Stimulated activated effector memory CD8-positive, alpha-beta T cell treated with anti-CD3 and anti-CD28 coated beads, Interleukin-12 subunit alpha, Interleukin-12 subunit beta, amount 100 ng/mL, for 72 hours (primary cell): Measurements from ENCODE around the gene POM121.
"Not testable (repeated sequence)": the region's sequence is repeated elsewhere in the genome, so short reads cannot be mapped to it uniquely, and the experiment has no call there.

Source experiments
- ATAC-seq: fragments of 150-1000 bp; cut with Tn5 transposase; 2 replicates; pipeline ENCODE4 v1.10.0; 2021
- DNase-seq, 2 donors: peaks; one replicate each; pipeline ENCODE4 v3.0.0; 2021 to 2022; ENCODE audit warnings: low spot score in 2 of 2
- H3K27ac Mint-ChIP-seq: one replicate; pipeline ENCODE4 v1.8.0; 2022; ENCODE audit warnings: mild to moderate bottlenecking, mixed read lengths
- H3K36me3 Mint-ChIP-seq: one replicate; pipeline ENCODE4 v1.8.0; 2022; ENCODE audit warnings: mild to moderate bottlenecking, mixed read lengths
- H3K4me1 Mint-ChIP-seq: one replicate; pipeline ENCODE4 v1.8.0; 2022; ENCODE audit warnings: mixed read lengths
- H3K4me3 Mint-ChIP-seq: one replicate; pipeline ENCODE4 v1.8.0; 2022; ENCODE audit warnings: mild to moderate bottlenecking, mixed read lengths
- H3K9me3 Mint-ChIP-seq: one replicate; pipeline ENCODE4 v1.8.0; 2022; ENCODE audit warnings: mixed read lengths

POM121 gene

GRCh38 chr7:72965186-72965975 lies 40.5 kb downstream of the POM121 start:
- not testable (repeated sequence) for DNase-seq, H3K36me3 Mint-ChIP-seq, H3K27ac Mint-ChIP-seq, H3K9me3 Mint-ChIP-seq, H3K4me3 Mint-ChIP-seq, H3K4me1 Mint-ChIP-seq
- peak; percentile 69 for ATAC-seq

DNA sequence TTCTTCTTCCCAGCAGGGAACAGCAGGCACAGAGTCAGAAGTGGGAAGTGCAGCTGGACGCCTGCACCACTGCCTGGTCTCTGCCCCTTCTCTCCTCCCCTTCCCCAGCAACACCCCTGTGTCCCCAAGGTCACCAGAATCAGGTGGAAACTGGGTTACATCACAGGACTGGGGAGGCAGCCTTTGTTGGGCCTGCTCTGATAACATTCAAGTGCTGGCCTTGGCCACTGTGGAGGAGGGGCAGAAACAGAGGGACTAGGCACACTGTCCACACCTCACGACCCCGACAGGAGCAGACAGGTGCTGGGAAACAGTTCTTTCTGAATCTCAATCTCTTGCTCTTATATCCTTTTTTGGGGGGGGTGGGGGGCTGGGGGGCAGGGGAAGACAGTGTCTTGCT lies 42.0 kb downstream of the POM121 start:
- not testable (repeated sequence) for H3K4me3 Mint-ChIP-seq, DNase-seq, H3K9me3 Mint-ChIP-seq, H3K4me1 Mint-ChIP-seq, ATAC-seq, H3K27ac Mint-ChIP-seq, H3K36me3 Mint-ChIP-seq

DNA sequence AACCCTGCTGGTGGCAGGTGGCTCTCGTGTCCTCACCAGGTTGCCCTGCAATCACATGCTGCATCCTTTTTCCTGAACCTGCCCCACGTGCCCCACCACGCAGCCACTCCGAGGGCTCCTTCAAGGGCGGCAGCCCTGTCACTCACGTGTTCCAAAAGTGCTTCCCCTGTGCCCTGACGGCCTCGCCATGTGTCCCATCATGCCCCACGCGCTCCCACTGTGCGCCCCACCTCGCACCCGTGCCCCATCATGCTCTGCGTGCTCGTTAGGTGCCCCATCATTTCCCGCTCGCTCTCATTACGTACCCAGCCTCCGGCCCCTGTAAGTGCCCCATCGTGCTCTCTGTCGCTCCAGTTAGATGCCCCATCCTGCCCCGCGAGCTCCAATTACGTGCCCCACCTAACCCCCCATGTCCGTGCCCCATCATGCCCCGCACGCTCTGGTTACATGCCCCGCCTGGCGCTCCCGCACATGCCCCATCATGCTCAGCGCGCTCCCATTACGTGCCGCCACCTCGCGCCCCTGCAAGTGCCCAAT lies 44.2 kb downstream of the POM121 start, which contains the start of gene TRIM74:
TSS of gene TRIM74 (minus strand) at position 487 of the 537 bp plus-strand sequence. CDS start 3,309 bp downstream, outside the sequence.
- H3K27ac Mint-ChIP-seq, ATAC-seq, H3K36me3 Mint-ChIP-seq, H3K4me3 Mint-ChIP-seq, H3K9me3 Mint-ChIP-seq, DNase-seq, H3K4me1 Mint-ChIP-seq: not testable (repeated sequence)

DNA sequence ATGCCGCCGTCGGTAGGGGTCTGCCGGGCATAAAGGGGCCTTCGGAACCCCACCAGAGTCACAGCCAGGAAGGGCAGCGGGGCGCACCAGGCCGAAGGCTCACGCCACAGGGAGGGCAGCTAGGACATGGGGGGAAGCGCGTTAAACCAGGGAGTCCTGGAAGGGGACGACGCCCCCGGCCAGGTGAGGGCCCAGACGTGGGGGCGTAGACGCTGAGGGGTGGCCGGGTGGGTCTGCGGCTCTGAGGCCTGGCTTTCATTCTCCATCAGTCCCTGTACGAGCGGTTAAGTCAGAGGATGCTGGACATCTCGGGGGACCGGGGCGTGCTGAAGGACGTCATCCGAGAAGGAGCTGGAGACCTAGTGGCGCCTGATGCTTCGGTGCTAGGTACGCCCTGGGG lies 44.8 kb downstream of the POM121 start:
- DNase-seq, H3K4me3 Mint-ChIP-seq: not testable (repeated sequence)

GRCh38 chr7:72971505-72971904 lies 46.6 kb downstream of the POM121 start:
- not testable (repeated sequence) for H3K27ac Mint-ChIP-seq, H3K36me3 Mint-ChIP-seq, H3K9me3 Mint-ChIP-seq, H3K4me3 Mint-ChIP-seq, H3K4me1 Mint-ChIP-seq, ATAC-seq, DNase-seq

More for the DNA sequence above, 44.8 kb downstream of the POM121 start:
- H3K27ac Mint-ChIP-seq, H3K36me3 Mint-ChIP-seq, H3K9me3 Mint-ChIP-seq, H3K4me1 Mint-ChIP-seq, ATAC-seq: not testable (repeated sequence)

DNA sequence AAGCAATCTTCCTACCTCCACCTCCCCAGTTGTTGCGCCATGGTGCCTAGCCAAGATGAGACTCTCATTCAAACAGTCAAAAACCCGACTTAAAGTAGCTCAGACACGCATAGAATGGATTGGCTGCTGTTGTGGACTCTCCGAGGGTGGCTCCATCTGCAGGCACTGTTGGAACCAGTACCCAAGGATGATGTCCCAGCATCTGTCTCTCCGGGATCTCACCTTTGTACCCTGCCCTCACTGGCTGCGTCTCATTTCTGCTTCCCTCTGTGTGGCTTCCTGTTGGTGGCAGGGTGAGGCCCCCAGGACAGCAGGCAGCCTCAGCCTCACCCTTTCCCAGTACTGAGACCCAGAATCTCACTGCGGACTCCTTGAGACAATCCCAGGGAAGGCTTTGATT lies 49.9 kb downstream of the POM121 start:
- H3K4me3 Mint-ChIP-seq, H3K9me3 Mint-ChIP-seq, H3K27ac Mint-ChIP-seq, H3K4me1 Mint-ChIP-seq, H3K36me3 Mint-ChIP-seq, DNase-seq: not testable (repeated sequence)
- peak; percentile 6 for ATAC-seq

DNA sequence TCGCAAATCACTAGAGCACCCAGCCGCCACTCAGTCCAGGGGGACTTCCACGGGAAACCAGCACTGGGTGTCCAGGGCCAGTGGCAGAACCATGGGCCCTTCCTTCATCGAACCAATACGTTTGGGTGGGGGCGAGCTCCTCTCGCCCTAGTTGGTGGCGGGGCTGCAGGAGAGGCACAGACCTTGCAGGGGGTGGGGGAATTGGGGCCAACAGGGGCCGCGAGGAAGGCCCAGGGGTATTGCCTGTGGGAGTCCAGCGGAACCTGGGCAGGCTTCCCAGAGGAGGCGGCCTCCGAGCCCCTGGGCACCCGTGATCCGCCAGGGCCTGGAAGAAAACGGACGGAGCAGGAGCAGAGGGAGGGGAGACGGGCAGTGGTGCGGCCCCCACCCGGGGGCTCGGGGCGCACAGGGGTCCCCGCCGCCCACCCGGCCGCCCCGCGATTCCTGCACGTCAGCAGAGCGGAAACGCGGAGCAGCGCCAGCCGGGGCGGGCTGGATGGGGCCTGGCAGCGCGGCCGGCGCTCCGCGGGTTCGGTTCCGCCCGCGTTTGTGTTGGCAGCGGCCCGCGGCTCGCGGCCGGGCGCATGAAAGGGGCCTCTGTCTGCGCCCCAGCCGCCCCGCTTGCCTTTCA lies 50.9 kb downstream of the POM121 start:
- H3K4me1 Mint-ChIP-seq, H3K4me3 Mint-ChIP-seq, H3K27ac Mint-ChIP-seq, H3K36me3 Mint-ChIP-seq, ATAC-seq, H3K9me3 Mint-ChIP-seq, DNase-seq: not testable (repeated sequence)

DNA sequence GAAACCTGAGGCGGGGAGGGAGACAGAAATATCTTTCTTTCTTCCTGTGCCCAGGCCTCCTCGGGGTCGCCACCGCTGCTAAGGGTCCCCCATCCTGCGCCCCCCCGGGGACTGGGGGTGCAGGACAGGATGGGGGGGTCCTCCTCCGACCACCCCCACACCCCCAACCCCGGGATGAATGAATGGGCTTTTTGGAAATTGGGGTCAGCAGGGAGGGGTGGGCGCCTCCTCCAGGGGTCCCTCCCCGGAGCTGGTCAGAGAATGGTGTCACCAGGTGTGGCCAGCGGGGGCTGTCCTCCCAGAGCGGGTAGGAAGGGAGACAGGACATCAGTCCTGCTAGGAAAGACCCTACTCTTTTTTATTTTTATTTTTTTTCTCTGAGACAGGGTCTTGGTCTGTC lies 51.5 kb downstream of the POM121 start:
- H3K4me3 Mint-ChIP-seq, ATAC-seq, H3K36me3 Mint-ChIP-seq: not testable (repeated sequence)

GRCh38 chr7:72980382-72980781 lies 55.5 kb downstream of the POM121 start:
- H3K9me3 Mint-ChIP-seq, H3K27ac Mint-ChIP-seq, H3K4me3 Mint-ChIP-seq, ATAC-seq, DNase-seq, H3K4me1 Mint-ChIP-seq, H3K36me3 Mint-ChIP-seq: not testable (repeated sequence)

More for the DNA sequence above, 51.5 kb downstream of the POM121 start:
- DNase-seq, H3K9me3 Mint-ChIP-seq, H3K27ac Mint-ChIP-seq, H3K4me1 Mint-ChIP-seq: not testable (repeated sequence)

GRCh38 chr7:72982084-72982483 lies 57.2 kb downstream of the POM121 start:
- ATAC-seq, H3K4me1 Mint-ChIP-seq, DNase-seq, H3K9me3 Mint-ChIP-seq, H3K27ac Mint-ChIP-seq, H3K4me3 Mint-ChIP-seq, H3K36me3 Mint-ChIP-seq: not testable (repeated sequence)

- not testable (repeated sequence) for DNase-seq, H3K4me3 Mint-ChIP-seq
Observed at GRCh38 chr7:72990146-72990913, 65.4 kb downstream of the POM121 start.

DNA sequence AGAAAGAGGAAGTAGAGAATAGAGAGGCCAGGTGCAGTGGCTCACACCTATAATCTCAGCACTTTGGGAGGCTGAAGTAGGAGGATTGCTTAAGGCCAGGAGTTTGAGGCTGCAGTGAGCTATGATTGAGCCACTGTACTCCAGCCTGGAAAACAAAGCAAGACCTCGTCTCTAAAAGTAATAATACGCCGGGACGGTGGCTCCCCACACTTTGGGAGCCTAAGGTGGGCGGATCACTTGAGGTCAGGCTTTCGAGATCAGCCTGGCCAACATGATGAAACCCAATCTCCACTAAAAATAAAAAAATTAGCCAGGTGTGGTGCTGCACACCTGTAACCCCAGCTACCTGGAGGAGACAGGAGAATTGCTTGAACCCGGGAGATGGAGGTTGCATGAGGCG lies 70.6 kb downstream of the POM121 start:
- H3K4me3 Mint-ChIP-seq, H3K9me3 Mint-ChIP-seq, H3K27ac Mint-ChIP-seq, H3K4me1 Mint-ChIP-seq, DNase-seq, ATAC-seq, H3K36me3 Mint-ChIP-seq: not testable (repeated sequence)

More at GRCh38 chr7:72990146-72990913, 65.4 kb downstream of the POM121 start:
- not testable (repeated sequence) for H3K9me3 Mint-ChIP-seq, ATAC-seq, H3K27ac Mint-ChIP-seq, H3K4me1 Mint-ChIP-seq, H3K36me3 Mint-ChIP-seq

- H3K36me3 Mint-ChIP-seq = peaks cover 17% of the 10 kb centered on the region
- H3K9me3 Mint-ChIP-seq, H3K4me1 Mint-ChIP-seq, H3K27ac Mint-ChIP-seq, DNase-seq, H3K4me3 Mint-ChIP-seq, ATAC-seq: not testable (repeated sequence)
Observed at GRCh38 chr7:72997447-72997846, 72.6 kb downstream of the POM121 start.

GRCh38 chr7:72997887-72998468 lies 73.1 kb downstream of the POM121 start:
- H3K36me3 Mint-ChIP-seq = peaks cover 18% of the 10 kb centered on the region
- ATAC-seq, H3K4me1 Mint-ChIP-seq, H3K27ac Mint-ChIP-seq, DNase-seq, H3K9me3 Mint-ChIP-seq, H3K4me3 Mint-ChIP-seq: not testable (repeated sequence)
